GM19372 (cell line): Measurements from ENCODE around the gene ATP1B1.
A peak's percentile ranks its signal among the peaks of the same experiment; 100 is the strongest.

Experiments used
- ATAC-seq: cut with Tn5 transposase; IDR thresholded peaks from one replicate; pipeline ENCODE4 v1.9.1; 2021; ENCODE audit warnings: mild to moderate bottlenecking, low read depth, moderate library complexity; ENCODE audit not compliant: unreplicated experiment

Gene ATP1B1

DNA sequence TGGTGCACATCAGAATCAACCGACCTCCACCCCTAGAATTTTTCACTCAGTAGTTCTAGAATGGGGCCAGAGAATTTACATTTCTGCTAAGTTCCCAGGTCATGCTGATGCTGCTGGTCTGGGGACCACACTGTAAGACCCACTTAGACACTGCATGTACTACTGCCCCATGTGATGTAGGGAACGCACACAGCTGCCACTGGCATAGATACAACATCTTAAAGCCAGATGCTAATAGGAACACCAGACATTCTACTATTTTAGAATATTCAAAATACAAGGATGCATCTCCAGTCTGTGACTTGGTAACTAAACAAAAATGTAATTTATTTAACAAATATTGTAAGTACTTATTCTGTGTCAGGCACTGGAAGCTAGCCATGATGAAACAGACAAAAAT lies 14.1 kb upstream of the ATP1B1 start:
- ATAC-seq, result no peak

DNA sequence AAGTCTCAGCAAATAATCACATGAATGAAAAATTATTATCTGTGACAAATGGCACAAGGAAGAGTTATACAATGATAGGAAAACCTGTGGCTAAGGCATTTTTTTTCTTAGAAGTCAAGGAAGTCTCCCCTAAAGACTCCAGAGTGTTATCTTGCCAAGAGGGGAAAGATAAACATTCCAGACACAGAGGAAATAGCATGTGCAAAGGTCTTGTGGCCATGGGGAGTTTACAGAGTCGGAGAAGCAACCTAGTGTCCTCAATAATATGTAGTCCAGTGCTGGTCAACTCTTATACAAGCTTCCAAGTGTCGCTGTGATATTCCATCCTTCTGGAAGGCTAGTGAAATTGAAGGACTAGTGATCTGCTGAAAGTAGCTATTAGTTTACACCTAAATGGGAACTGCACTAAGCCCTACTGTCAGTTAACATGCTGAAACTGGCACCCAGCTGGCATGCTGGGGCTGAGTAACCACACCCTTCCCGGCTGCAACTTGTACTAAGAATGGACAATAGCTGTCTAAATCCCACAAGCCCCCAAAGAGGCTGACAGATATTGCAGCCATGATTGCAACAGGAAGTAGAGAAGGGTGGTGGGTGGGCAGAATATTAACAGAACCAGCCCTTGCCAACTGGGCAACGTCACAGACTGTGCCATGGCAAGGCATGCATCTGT lies 11.5 kb upstream of the ATP1B1 start:
- ATAC-seq, result no peak

DNA sequence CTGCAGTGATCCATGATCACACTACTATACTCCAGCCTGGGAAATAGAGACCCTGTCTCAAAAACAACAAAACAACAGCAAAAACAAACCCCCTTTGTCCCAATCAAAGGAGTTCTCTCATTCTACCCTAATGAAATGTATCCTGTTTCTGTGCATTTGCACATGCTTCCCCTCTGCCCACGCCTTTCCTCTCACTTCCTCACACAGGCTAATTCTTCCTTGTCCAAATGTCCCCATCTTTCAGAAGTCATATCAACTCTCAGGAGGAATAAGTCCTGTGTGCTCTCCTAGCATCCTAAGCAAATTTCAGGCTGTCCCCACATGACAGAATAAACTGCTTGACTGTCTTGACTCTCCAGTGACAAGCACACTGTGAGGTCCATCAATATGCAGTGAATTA lies 8.1 kb upstream of the ATP1B1 start:
- no peak for ATAC-seq

DNA sequence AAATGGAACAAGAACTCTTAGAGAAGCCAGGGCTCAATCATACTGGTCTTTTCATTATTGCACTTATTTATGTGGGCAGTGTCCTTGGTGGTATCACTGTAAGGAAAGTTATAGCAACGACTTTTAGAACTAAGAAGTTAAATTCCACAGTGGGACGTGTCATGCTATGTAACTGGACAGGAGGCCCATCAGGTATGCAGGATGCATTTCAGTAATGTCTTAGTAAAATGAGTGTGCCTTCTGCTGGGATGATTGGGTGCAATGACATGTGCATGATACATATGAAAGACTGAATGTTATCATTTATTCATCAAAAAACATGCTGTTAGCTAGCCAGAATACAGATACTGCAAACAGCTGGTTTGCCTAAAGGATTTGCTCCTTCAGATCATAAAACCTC lies 6.9 kb upstream of the ATP1B1 start:
- ATAC-seq, result no peak

DNA sequence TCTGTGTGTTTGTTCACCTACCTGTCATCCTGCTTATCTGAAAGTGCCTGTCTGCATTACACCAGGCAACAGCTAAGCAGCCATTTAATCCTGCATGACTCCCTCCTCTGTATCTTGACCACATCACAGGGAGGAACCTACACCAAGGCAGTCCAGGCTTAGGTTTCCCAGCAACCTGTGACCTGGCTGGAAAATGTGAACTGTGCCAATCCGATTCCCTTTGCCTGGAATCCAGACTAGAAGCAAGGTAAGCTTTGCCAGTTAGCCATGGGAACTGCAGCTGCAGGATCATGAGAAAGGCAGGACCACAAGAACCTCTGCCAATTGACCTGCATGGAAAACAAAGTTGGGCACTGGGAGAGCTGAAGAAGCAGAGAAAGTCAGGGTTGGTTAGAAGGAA lies 6.3 kb upstream of the ATP1B1 start:
- ATAC-seq, result no peak

DNA sequence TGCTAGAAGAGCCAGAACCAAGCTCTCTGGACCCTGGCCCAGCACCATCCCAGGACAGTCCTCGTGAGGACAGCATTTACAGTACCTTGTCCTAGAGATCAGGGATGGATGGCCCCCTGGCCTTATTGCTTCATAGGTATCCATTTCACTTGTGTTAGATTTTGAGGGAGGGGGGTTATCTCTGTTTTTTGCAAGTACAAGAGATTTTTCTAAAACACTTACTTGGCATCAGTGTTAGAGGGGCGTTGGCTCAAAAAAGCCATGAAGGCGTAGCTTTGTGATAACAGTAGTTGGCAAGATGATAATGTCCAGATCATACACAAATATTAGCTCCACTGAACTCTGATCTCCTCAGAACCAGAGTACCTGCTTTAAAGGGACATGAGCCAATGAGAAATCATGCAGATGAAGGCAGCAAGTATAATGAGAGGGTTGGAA lies 5.8 kb upstream of the ATP1B1 start:
- no peak for ATAC-seq

DNA sequence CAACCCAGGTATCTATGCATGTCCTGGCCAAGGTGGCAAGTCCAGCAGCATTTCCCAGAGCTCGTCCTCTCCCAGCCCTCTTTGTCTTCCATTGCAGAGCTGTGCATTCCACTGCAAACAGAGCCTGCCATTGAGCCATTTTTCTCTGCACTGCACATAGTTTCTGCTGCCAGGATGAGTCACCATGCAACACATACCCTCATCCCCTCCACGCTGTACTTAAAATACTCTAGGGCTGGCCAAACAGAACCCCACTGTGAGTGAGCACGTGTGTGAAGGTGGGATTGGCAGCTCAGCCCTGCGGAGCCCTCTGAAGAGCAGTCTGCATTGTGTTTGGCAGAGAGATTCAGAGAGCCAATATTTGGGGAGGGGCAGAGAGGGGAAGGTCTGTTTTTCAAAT lies 3.9 kb upstream of the ATP1B1 start:
- ATAC-seq, result no peak

DNA sequence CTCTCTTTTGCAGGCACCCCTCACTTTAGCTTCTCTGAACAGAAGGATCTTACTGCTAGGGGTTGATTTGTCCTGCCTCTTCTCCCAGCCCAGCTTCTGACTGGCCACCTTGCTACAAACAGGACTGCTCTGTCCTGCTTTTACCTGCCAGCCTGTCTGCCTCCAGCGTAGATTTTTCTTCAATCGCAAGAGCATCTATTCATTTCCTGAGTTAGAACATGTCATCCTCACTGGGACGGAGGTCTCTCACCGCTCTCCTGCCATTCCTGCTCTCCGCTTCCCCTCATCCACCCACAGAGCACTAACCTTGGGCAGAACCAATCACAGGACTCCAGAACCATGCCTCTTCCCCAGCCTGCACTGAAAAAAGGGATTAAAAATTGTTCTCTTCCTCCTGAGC lies 3.5 kb upstream of the ATP1B1 start:
- ATAC-seq, result no peak

DNA sequence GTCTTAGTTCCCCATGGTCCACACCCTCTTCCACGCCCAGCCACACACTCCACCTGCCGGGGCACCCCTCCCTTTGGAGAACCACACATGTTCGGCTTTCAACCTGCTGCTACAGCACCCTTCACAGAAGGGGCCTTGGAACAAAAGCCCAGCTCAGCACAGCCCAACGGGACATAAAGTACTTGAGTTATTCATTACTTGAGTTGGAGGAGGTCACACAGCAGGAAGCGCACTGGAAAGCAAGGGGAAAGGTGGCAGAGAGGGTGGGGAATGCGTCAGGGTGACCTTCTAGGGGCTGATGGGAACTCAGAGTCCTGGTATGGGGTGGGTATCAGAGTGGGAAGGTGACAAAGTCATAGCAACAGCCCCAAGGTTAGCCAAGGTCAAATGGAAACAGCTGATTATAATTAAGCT lies 3.0 kb upstream of the ATP1B1 start:
- ATAC-seq, result no peak

DNA sequence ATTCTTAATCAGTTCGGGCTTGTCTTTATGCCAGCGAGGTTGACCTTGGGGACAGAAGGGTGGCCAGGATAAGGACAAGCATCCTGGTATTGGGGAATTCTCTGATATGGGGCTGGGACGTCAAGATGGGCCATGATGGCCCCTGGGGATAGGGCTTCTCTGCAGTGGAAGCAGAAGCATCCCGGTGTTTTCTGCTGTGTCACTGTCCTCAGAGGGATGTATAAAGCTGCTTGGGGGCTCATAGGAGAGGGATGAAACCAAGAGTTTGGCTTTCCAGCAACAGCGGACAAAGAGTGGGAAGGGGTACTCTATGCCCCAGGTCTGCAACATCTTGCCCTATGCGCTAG lies 1.4 kb upstream of the ATP1B1 start:
- no peak for ATAC-seq

DNA sequence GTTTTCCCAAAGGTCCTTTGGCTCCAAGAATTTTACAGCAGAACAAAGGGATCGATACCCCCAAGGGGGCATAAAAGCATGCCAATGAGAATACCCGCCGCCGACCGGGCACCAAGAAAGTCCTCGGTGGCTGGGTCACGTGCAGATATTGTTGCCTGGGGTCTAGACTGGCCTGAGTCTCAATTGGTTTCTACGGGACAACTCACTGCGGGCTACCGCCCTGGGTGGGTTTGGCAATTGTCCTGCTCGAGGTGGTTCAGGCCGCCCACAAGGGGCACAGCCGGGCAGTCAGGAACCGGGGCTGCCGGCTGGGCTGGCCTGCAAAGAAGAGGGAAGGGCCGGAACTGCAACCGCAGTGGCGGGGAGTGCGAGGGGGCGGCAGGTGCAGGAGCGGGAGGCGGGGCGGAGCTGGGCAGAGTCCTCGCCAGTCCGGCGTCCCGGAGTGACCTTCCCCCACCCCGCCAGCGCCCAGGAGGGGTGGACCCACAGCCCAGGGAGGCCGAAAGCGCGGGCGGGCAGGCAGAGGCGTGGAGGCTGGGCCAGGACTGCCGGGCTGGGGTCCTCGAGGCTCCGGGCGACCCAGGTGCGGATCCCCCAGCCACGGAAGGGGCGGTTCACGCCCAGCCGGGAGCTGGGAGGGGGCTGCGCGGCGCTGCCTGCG lies 926 bp upstream of the ATP1B1 start:
- peak; percentile 30 for ATAC-seq

DNA sequence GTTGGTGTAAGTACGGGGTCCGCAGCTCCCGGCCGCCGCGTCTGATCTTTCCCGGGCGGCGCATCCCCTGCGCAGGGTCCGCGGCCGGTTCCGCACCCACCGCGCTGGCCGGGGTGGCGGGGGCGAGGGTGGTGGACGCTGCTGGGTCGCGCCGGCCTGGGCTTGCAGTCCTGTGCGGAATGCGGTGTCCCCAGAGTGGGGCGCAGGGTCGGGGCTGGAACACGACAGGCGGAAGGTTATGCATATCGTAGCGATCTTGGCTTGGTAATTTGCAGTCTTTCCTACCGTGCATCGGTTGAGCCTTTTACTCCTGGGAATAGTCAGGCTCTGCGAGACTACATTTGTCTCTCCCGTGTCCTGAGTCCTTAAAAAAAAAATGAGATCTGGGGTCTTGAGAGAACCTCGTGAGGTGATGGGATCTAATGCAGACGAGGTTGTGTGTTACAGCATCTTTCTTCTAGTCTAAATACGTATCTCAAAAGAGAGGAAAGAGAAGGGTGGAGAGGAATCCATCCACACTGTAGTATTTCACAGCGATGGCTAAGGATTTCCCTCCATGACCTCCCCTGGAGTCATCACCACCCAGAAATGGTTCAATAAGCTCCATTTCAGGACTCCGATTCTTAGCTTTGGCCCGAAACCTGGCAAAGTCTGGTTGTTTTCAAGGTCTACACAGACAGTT lies 572 bp downstream of the ATP1B1 start:
- ATAC-seq, result no peak

DNA sequence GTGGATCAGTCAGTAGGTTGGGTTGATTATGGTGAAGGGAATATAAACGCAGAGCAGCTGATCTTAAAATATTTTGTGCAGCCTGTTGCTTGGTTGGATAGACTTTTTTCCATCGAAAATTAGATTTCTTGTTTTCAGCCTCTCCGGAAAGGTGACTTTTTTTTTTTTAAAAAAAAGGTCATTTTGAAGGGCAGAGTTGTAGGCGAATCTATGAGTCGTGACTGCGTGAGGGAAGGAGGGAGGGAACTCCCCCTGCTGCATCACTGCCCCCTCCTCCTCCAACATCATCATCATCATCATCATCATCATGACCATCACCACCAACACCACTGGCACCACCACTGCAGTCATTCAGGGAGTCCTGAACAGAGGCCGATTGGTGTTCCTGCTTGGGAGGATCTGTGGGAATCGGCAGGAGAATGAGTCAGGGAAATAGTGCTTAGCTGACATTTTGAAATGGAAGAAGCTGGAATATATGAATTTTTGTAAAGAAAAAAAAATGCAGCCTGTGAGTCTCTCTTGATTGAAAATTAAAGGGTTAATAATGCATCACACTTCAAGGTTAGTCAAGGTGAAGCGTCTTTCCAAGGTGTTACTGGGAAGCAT lies 1.2 kb downstream of the ATP1B1 start:
- ATAC-seq, result no peak

DNA sequence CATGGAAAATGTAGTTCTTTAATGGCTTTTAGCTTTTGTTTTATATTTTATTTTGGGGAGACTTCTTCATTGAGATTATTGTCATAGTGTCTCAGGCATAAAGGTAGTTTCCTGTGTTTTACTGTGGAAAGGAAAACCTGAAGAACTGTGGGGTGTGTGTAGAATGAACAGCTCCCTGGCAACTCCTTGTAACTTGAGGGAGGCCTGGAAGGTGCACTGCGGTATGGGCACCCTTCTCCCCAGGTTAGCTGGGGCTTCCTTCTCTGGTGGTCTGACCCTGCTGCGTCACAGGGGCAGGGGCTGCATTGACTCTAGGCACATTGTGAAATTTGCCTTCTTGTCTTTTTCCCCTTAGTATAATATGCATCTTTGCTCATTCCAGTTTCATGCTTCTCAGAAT lies 1.7 kb downstream of the ATP1B1 start:
- no peak for ATAC-seq

DNA sequence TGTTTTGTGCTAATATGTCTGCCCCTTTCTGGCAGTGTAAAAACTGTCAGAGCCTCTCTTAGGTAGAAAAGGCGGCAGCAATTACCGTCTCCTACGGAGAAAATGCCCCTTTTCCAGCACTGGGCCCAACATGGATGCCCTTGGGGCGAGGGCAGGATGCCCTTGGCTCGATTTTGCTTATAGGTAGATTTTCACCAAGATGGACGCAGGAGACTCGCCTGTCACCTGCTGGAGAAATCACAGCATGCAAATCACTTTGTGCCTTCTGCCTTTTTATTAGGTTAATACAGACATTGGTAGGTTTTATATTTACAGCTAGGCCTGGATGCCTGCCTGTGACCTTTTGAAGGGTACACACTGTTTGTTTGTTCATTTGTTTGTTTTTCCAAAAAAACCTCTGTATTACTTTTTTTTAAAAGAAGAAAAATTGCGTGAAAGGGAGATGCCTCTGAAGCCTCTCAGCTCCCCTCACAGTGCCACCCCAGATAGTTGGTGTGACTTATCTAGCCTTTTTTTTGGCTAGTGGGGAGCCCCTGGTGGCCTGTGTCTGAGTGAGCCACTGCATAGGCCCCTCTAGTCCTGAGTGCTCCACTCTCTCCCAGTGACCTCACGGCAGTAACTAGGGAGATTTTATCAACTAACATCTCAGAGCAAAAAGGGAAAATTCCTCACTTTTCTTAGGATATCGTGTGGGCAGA lies 2.5 kb downstream of the ATP1B1 start:
- ATAC-seq, result no peak

DNA sequence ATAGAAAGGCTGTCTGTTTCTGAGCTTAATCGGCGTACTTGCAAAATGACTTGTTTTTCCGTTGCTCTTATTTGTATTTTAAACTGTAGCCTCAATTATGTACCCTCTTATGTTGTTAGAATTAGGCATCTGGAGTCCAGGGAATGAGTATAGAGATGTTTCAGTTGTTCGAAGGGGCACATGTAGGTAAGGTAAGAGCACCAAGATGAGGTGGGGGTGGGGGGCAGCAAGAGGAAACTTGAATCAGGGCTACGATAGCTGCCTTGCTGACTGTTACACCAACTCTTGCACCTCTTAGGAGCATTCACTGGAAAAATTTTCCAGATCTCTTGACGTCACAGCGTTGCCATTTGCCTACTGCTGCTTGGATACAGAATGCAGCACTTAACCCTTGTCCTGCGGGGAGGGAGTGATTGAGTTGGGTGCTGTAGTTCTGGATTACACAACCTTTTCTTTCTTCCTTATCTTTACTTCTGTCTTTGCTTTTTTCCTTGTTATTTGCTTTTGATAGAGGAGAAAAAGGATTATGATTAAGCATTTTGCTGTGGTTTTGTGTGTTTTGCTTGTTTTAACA lies 3.2 kb downstream of the ATP1B1 start:
- no peak for ATAC-seq

DNA sequence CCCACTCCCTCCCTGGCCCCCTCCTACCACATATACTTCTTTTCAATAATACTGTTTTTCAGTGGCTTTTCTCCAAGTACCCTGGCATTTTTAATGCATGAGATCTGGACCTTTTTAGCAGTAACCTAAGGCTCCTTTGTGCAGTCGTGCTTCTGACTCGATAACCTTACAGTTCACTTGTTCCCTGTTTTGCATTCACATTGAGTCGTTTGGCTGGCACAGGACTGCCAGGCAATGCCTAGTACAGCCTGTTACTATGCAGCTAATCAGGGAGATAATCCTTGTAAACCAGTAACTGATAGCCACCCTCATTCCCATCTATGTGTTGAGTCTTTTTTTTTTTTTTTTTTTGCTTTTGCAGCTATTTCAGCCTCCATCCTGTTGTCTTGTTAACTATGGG lies 3.7 kb downstream of the ATP1B1 start:
- no peak for ATAC-seq

DNA sequence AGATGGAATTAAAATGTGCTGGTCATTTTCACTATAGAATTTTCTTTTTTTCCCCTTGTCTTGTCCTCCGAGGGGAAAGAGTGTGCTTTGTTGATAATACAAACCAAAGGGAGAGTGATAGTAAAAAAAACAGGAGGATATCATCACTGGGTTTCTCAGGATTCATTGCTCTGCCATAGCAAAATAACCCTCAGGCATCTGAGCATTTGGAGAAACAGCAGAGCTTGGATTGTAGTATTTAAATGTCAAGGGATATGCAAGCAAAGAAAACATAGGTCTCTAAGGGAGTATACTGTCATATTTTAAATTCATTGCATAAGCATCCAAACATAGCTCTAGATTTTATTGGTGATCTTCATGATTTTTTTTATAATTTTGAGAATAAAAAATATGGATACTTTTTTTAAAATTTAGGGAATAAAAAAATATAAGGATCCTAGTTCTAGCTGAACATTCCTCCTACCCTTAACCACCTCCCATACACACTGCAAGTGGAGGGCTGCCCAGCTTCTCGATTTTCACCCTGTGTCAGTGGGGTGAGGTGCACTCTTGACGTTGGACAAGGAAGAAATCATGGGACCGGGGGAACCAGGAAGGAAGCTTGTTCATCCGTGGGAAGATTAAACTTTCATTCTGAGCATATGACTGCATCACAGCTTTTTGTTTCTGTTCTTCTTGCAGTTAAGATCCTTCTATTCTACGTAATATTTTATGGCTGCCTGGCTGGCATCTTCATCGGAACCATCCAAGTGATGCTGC lies 4.4 kb downstream of the ATP1B1 start:
- ATAC-seq, result no peak

DNA sequence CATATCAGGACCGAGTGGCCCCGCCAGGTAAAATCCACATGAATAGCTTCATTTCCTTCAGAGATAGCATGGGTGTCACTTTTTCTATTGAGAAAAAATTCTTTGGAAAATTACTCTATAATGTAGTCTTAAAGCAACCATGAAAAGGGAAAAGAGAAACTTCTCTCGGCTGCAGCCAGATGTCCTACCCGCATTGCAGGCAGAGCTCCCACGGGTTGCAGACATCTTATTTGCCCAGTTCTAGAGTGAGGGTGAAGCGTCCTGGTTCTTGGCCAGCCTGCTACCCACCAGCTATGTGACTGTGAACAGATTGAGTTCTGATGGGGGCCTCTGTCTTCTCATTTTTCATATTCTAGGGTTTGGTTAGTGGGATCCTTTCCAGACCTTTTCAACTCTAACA lies 5.0 kb downstream of the ATP1B1 start:
- ATAC-seq, result no peak

DNA sequence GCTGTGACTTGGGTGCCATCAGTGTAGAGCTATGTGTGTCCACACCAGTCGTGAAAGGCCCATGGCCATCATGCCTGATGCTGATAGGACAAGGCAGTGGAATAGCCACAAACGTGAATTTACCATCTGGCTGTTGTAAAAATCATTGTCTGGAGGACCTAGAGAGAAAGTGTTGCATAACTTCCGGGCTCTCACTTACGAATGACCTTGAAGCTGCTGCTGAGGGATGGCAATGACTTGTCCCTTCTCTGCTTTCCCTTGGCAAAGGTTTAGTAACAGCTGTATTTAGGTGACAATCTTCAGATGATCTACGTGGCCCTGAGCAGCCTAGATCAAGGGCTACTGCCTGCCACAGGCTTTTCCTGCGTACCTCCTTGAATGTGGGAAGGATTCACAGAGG lies 5.8 kb downstream of the ATP1B1 start:
- ATAC-seq, result no peak
